HG03060 (cell line): ENCODE data around the gene TTC28.
"Not testable (repeated sequence)": the region's sequence is repeated elsewhere in the genome, so short reads cannot be mapped to it uniquely, and the experiment has no call there.

Source experiments
- ATAC-seq: cut with Tn5 transposase; IDR thresholded peaks from one replicate; pipeline ENCODE4 v1.9.1; 2021; ENCODE audit warnings: low read depth, moderate number of reproducible peaks; ENCODE audit not compliant: unreplicated experiment

TTC28 gene

DNA sequence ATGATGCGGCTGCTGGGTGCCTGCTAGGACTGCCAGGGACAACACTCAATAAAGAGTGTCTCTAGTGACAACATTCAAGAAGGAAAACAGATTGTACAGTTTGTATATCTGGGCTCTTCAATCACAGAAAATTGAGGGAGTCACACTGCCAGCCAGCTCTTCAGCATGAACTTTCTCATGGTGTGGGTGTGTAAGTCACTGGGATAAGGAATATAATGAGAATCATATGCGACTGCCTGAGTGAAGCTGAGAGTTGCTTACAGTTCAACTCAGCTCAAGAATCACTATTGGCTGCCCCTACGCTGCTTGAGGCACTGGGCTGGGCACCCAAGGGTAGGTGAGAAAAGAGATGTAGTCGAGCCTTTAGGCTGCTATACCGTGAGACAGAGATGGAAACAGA is 432.5 kb downstream of the TTC28 start:
- no peak for ATAC-seq

DNA sequence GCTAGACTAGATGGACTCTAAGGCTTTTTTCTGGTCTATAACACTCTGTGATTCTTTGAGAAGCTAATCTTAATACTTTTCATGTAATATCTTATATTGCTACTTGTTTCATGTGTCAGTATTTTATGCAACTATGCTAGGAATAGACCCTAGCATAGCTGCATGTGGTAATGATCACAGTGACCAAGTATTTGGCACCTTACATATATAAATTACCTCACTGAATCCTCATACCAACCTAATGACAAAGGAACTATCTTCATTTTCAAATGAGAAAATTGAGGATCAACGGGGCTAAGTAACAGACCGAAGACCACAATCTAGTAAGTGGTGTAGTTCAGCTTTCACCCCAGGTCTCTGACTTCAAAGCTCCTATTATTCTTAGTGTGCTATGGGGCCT is 433.2 kb downstream of the TTC28 start:
- ATAC-seq: no peak

DNA sequence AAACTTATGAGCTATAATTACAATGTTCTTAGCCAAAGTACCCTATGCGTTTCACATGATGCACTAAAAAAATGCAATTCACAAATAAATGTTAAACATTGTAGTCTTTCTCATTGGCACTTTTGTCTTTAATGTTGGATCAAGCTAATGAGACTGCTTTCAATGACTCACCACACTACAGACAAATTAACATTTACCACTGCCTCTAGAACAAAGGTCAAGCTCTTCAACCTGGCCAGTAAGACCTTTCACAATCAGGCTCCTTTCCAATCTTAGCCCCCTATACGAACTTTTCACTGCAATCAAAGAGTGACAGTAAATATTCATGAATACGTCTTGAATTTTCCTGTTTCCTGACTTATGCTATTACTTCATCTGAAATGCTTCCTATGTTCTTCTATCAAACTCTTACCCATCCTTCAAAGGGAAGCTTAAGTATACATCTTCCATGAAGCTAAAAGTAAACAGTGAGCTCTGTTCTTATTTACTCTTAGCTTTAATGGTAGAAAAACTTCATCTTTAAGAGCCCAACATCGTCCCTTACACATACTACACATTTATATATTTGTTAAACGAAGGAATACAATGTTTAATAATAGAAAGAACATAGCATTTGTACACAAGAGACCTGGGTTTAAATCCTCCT is 433.9 kb downstream of the TTC28 start:
- ATAC-seq: no peak

DNA sequence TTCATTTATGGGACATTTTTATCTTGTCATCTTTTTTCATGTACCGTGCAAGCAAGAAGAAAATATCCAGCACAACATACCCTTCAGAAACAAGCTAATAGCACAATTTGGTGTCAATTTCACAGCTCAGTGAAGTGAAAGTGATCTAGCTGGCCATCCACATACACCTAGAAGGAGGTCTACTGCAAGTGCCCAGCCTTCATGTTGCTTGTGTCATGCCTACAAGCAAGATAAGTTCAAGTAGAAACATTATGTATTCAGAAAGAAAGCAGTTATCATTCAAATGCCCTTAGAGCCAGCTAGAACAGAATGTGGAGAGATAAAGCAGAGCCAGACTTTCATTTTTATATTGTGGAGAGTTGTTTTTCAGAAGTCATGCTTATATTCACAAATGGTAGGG is 434.9 kb downstream of the TTC28 start:
- ATAC-seq: no peak

GRCh38 chr22:28243539-28243938 is 436.1 kb downstream of the TTC28 start:
- ATAC-seq: no peak

DNA sequence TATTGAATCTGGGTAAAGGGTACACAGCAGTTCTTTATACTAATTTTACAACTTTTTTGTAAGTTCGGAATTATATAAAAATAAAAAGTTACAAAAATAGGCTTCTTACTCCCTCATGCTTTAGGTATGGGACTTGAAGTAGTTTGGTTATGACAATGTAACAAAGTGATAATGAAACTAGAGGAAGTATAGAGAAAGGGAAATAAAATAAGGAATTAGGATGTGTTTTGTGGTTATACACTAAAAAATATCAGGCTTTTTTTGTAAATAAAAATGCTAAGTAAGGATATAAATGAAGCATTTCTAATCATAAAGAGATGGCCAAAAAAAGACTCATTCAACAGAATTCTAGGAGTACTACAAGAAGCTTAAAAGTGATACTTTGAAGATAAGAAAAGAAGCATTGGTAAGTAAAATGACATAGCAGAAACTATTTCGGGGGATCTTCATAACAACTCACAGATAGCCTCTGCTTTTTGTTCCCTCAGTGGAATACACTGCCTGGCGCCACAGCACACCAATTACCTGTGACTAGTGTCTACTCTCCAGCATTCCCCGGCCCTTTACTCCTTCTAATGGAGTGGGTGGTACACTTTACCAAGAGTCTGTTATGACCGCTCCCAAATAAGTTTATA is 437.9 kb downstream of the TTC28 start:
- ATAC-seq: no peak

DNA sequence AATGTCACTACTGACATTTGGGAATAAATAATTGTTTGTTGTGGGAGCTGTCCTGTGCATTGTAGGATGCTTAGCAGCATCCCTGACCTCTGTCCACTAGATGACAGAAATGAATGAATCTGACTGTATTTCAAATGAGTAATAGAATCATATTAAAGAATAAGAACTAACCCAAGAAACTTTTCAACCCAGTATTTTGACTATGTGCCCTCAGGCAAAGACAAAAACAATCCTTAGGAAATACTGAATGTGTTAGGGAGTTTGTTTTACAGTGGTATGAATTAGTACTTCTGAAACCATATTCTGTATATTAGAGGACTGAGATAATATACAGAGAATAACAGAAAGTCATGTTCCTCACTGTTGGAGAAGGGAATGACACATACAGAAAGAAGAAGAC is 439.7 kb downstream of the TTC28 start:
- no peak for ATAC-seq

GRCh38 chr22:28237783-28238182 is 441.9 kb downstream of the TTC28 start:
- no peak for ATAC-seq

GRCh38 chr22:28237112-28237511 is 442.5 kb downstream of the TTC28 start:
- no peak for ATAC-seq

DNA sequence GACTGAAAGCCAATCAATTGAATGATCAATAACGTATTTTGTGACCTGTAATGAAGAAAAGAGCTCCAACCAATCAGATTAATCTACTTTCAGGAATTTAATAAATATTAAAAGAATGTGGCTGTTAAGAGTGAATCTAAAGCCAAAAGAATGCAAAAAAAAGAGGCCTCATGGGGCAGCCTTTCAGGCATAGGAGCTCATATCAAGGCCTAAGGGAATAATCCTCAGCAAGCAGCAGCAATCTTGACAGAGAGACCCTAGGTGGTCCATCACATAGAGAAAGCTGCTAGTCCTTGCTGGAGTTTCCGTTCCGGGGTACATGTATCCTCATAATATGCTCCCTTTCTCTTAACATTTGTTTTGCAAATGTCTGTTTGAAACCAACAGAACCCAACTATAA is 447.4 kb downstream of the TTC28 start:
- no peak for ATAC-seq

DNA sequence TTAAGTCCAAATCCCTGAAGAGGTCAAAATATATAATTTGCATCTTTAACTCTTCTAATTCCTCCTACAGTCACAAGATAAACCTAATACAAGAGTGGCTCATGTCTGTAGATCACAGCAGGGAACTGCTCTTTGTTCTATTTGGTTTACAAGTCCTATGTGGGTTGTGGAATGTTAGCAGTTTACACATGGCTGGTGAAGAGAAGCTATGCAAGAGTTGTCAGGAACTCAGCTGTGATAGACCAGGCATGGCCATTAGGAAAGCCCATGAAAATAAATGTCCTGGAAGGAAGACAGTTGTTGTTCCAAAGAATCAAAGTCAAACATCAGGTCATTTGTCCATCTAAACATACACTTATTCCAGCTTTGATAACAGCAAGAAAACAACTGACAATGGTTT is 448.2 kb downstream of the TTC28 start:
- no peak for ATAC-seq

DNA sequence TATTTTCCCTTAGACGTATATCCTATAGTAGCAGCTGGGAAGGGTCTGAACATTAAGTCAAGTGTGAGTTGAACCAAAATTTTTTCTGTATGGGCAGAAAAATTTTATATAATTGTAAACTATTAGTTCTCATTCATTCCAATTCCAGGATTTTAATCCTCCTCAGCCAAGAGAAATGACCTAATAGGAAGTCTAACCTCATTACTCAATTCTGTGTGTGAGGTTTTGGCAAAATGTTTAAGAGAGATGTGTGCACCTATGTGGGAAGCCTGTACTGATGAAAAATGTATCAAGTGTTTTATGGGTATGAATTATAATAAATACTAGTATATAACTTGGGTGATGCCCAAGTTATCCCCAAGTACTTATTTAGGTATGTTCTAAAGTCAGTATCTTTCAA is 449.0 kb downstream of the TTC28 start:
- no peak for ATAC-seq

GRCh38 chr22:28229566-28230485 is 449.8 kb downstream of the TTC28 start:
- ATAC-seq: no peak

- ATAC-seq: no peak
These were observed 455.8 kb downstream of the TTC28 start for GRCh38 chr22:28223826-28224225.

- no peak for ATAC-seq
These were observed 456.5 kb downstream of the TTC28 start for GRCh38 chr22:28222976-28223745.

DNA sequence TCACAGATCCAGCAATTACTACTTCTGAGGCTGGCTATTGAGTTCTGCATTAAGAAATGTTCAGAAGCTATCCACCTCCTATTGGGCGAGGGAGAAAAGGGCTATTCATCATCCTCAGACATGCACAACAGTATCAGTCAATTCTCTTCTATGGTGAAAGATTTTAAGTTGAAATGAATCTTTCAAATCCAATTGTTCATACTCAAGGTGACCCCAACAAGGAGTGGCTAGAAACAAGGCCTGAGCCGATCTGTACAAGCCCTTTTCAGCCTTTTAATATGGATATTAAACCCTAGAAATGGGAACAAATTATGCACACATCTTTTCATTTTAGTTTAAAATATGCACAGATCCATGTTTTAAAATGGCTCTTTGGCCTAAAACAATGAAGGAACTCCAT is 457.1 kb downstream of the TTC28 start:
- no peak for ATAC-seq

DNA sequence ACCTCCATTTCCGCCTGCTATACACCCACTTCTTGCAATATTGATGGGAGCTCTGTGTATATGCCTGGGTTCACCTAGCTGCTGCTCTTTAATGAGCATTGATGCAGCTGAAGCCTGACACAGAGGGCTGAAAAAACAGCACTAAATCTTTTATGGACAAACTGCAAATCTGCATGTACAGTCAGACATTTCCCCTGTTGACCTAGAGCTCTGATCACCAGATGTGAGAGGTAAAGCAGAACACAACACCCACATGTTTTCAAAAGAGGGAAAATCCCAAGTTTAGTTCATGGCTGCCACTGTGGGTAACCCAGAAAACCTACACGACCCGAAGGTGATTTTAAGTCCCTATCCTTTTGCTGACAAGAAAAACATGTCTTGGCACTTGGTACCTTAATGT is 457.6 kb downstream of the TTC28 start:
- ATAC-seq: no peak

DNA sequence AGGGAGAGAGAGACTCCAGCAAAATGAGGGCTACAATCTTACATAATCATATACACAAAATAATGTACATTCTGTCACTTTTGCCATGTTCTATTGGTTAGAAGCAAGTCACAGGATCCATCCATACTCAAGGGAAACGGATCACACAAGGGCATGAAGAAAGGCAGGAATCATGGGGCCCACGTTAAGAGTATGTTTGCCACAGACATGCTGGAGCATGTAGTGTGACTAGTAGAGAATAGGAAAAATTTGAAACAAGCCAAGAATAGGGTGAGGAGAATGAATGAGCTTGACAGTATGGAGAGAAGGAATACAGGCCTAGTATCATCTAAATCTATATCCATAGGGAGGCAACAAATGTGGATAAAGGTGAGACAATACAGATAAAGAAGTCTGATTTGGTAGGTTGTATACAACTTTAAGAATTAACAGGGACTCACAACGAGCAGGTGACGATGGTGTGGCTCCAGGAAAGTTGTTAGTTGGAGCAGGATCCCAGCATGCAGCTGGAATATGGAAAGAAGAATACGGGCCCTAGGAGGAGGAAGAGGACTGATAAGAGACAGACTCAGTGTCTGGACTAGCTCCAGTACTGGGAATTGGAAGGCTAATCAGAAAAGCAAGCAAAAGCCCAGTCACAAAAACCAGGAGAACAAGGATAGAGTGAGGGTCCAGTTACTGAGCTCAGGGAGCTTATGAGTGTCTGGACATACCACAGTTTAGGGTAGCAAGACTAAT is 458.8 kb downstream of the TTC28 start:
- no peak for ATAC-seq

GRCh38 chr22:28217277-28217676 is 462.4 kb downstream of the TTC28 start:
- ATAC-seq: no peak

DNA sequence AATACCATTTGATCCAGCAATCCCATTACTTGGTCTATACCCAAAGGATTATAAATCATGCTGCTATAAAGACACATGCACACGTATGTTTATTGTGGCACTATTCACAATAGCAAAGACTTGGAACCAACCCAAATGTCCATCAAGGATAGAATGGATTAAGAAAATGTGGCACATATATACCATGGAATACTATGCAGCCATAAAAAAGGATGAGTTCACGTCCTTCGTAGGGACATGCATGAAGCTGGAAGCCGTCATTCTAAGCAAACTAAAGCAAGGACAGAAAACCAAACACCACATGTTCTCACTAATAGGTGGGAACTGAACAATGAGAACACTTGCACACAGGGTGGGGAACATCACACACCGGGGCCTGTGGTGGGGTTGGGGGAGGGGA is 464.9 kb downstream of the TTC28 start:
- ATAC-seq: not testable (repeated sequence)
